PC-3 (cell line): Measurements from ENCODE around the gene LHX4. TPM values are rescaled to one million over a fixed set of nuclear protein-coding genes. Genes with fewer than 3 reads are reported as not detected.
A peak's percentile ranks its signal among the peaks of the same experiment; 100 is the strongest.

Source experiments
- ATAC-seq: fragments of 200-7000 bp; cut with Tn5 transposase; 2 replicates; pipeline ENCODE4 v1.9.1; 2020; ENCODE audit warnings: mild to moderate bottlenecking, moderate library complexity
- BruUV-seq: library from RNA; stranded (reverse); fragments of 400-500 nt; replicated peaks from 2 replicates; lab custom pipeline; 2021; lab: Mats Ljungman, UMichigan
- CTCF ChIA-PET: fragments of 300-600 bp; sonication (Branson Sonifier 250); formaldehyde crosslinking; loops from one replicate; lab custom pipeline; 2022; ENCODE audit warnings: antibody characterized with exemption; lab: Charles Lee
- POLR2A ChIA-PET: fragments of 300-600 bp; sonication (Branson Sonifier 250); formaldehyde crosslinking; loops from one replicate; lab custom pipeline; 2022; ENCODE audit warnings: antibody characterized with exemption; ENCODE audit not compliant: unreplicated experiment; lab: Charles Lee
- DNase-seq: peaks from one replicate; pipeline ENCODE4 v3.0.0-alpha.2; 2015
- H2AFZ ChIP-seq: fragments of 300-600 bp; sonication (generic); 2 replicates; pipeline ENCODE4 v1.6.0; 2016; ENCODE audit warnings: antibody characterized with exemption, low read length
- H3F3A ChIP-seq: fragments of 300-600 bp; sonication (generic); one replicate; pipeline ENCODE4 v1.6.0; 2017; ENCODE audit warnings: antibody characterized with exemption, low read length, control low read depth, mild to moderate bottlenecking; ENCODE audit not compliant: unreplicated experiment
- H3K27ac ChIP-seq: fragments of 300-600 bp; sonication (generic); 2 replicates; pipeline ENCODE4 v1.5.1; 2016; ENCODE audit warnings: mild to moderate bottlenecking, low read length
- H3K27me3 ChIP-seq: fragments of 300-600 bp; sonication (generic); 2 replicates; pipeline ENCODE4 v1.6.1; 2016; ENCODE audit warnings: low read length, mixed read lengths
- H3K36me3 ChIP-seq: fragments of 300-600 bp; sonication (generic); 2 replicates; pipeline ENCODE4 v1.6.1; 2016; ENCODE audit warnings: low read depth, mixed run types, low read length, mixed read lengths
- H3K4me1 ChIP-seq: fragments of 300-600 bp; sonication (generic); 2 replicates; pipeline ENCODE4 v1.5.1; 2016; ENCODE audit warnings: low read length; ENCODE audit not compliant: insufficient read depth
- H3K4me2 ChIP-seq: fragments of 300-600 bp; sonication (generic); 2 replicates; pipeline ENCODE4 v1.6.0; 2016; ENCODE audit warnings: low read length
- H3K4me3 ChIP-seq: fragments of 300-600 bp; sonication (generic); 2 replicates; pipeline ENCODE4 v1.5.1; 2016; ENCODE audit warnings: mild to moderate bottlenecking, low read length, mixed read lengths
- H3K79me2 ChIP-seq: fragments of 300-600 bp; sonication (generic); 2 replicates; pipeline ENCODE4 v1.6.1; 2017; ENCODE audit warnings: low read length, mixed read lengths
- H3K9ac ChIP-seq: fragments of 300-600 bp; sonication (generic); 2 replicates; pipeline ENCODE4 v1.6.0; 2016; ENCODE audit warnings: mild to moderate bottlenecking, low read length
- H3K9me2 ChIP-seq: fragments of 300-600 bp; sonication (generic); replicated peaks from 2 replicates; pipeline ENCODE4 v1.6.1; 2016; ENCODE audit warnings: mixed run types, low read length, mixed read lengths
- H3K9me3 ChIP-seq: fragments of 300-600 bp; sonication (generic); 2 replicates; pipeline ENCODE4 v1.6.1; 2016; ENCODE audit warnings: low read length, mixed read lengths
- H4K20me1 ChIP-seq: fragments of 300-600 bp; sonication (generic); 2 replicates; pipeline ENCODE4 v1.6.1; 2016; ENCODE audit warnings: low read length, mixed read lengths
- CTCF ChIP-seq: fragments of 300-600 bp; sonication (generic); conservative IDR thresholded peaks from 2 replicates; pipeline ENCODE4 v1.5.1; 2017; ENCODE audit warnings: antibody characterized with exemption, low read depth, mild to moderate bottlenecking, low read length
- EZH2 ChIP-seq: fragments of 300-600 bp; sonication (generic); IDR thresholded peaks from one replicate; pipeline ENCODE4 v1.6.1; 2017; ENCODE audit warnings: antibody characterized with exemption, mild to moderate bottlenecking, low read length; ENCODE audit not compliant: unreplicated experiment
- EZH2phosphoT487 ChIP-seq: fragments of 300-600 bp; sonication (generic); IDR thresholded peaks from 2 replicates; pipeline ENCODE4 v1.6.1; 2018; ENCODE audit warnings: mild to moderate bottlenecking, antibody characterized with exemption, low read length, borderline replicate concordance
- intact Hi-C: fragments of 100-400 bp; cut with micrococcal nuclease; formaldehyde crosslinking; loops from 2 replicates; pipeline ENCODE4 v1.9.0; 2023
- total RNA-seq: library from RNA; depleted of rRNA; stranded (reverse); fragments of >200 nt; gene quantifications from 2 replicates; pipeline ENCODE4 v1.2.3, GENCODE V29; 2014

The LHX4 gene
- total RNA-seq, 1 experiment from 2014 or later, result 0.04 TPM

- ChIA-PET CTCF (no interaction called here), POLR2A (no interaction called here)
- BruUV-seq, result no TSS peak
- H3K27me3 ChIP-seq, result no peaks in the 10 kb centered on the region
- H3F3A ChIP-seq, result peaks cover 4% of the 10 kb centered on the region
- H3K4me3 ChIP-seq, result peak overlapping the region; percentile 48
- H3K9me3 ChIP-seq, result no peaks in the 10 kb centered on the region
- H3K36me3 ChIP-seq, result no peaks in the 10 kb centered on the region
- H3K79me2 ChIP-seq, result no peaks in the 10 kb centered on the region
- DNase-seq, result peak; percentile 89
- no peak overlapping the region for H2AFZ ChIP-seq
- H3K4me1 ChIP-seq, result peaks cover 13% of the 10 kb centered on the region
- no peaks in the 10 kb centered on the region for H4K20me1 ChIP-seq
- intact Hi-C loops, result no loop called here
- TF ChIP-seq EZH2, result no peak
- no peak for TF ChIP-seq CTCF
- TF ChIP-seq EZH2phosphoT487, result no peak
- H3K27ac ChIP-seq, result peak overlapping the region; percentile 98
- H3K9me2 ChIP-seq, result no peaks in the 10 kb centered on the region
- peak overlapping the region; percentile 75 for H3K9ac ChIP-seq
- ATAC-seq, result peak; percentile 82
- peak overlapping the region; percentile 82 for H3K4me2 ChIP-seq
Measured at GRCh38 chr1:180247061-180247460, 17.0 kb downstream of the LHX4 start.

GRCh38 chr1:180247580-180247979 lies 17.5 kb downstream of the LHX4 start:
- DNase-seq (no peak), ATAC-seq (no peak)
- Histone ChIP-seq H3K9me2 (no peaks in the 10 kb centered on the region), H3K9ac (no peak overlapping the region; the same call in 1 of the 2 replicates), H4K20me1 (no peaks in the 10 kb centered on the region), H3K36me3 (no peaks in the 10 kb centered on the region; the same call in 1 of the 2 replicates), H3K27me3 (no peaks in the 10 kb centered on the region), H3K9me3 (no peaks in the 10 kb centered on the region), H2AFZ (no peak overlapping the region), H3K27ac (peak overlapping the region; percentile 98), H3K4me1 (peaks cover 13% of the 10 kb centered on the region), H3K4me3 (peak overlapping the region; percentile 35; the same call in 1 of the 2 replicates), H3K4me2 (peak overlapping the region; percentile 82), H3F3A (peaks cover 4% of the 10 kb centered on the region), H3K79me2 (no peaks in the 10 kb centered on the region)
- no peak for TF ChIP-seq EZH2phosphoT487
- no peak for TF ChIP-seq CTCF
- no peak for TF ChIP-seq EZH2
- ChIA-PET POLR2A (no interaction called here), CTCF (no interaction called here)
- no TSS peak for BruUV-seq
- intact Hi-C loops, result no loop called here

GRCh38 chr1:180248176-180248575 lies 18.1 kb downstream of the LHX4 start:
- DNase-seq (no peak), ATAC-seq (no peak)
- intact Hi-C loops, result no loop called here
- Histone ChIP-seq H3K27me3 (no peaks in the 10 kb centered on the region), H3K4me1 (peaks cover 13% of the 10 kb centered on the region), H3K9me2 (no peaks in the 10 kb centered on the region), H3K9ac (no peak overlapping the region), H2AFZ (no peak overlapping the region), H3K27ac (no peak overlapping the region; the same call in 1 of the 2 replicates), H3K4me2 (no peak overlapping the region), H3F3A (peaks cover 4% of the 10 kb centered on the region), H4K20me1 (no peaks in the 10 kb centered on the region), H3K79me2 (no peaks in the 10 kb centered on the region), H3K36me3 (no peaks in the 10 kb centered on the region; the same call in 1 of the 2 replicates), H3K4me3 (no peak overlapping the region), H3K9me3 (no peaks in the 10 kb centered on the region)
- POLR2A ChIA-PET, result no interaction called here
- no TSS peak for BruUV-seq
- TF ChIP-seq EZH2phosphoT487 (no peak), EZH2 (no peak), CTCF (no peak)
- CTCF ChIA-PET, result no interaction called here
